Fibroblast of skin of right biceps (primary cell): ENCODE data around the gene FBXO33.

Experiments
- DNase-seq: peaks from one replicate; pipeline ENCODE4 v3.0.0-alpha.2; 2013

Gene FBXO33

GRCh38 chr14:39430762-39431415 lies 1.3 kb downstream of the FBXO33 start:
- peak; percentile 22 for DNase-seq

GRCh38 chr14:39428118-39428517 lies 4.1 kb downstream of the FBXO33 start:
- no peak for DNase-seq

- DNase-seq = peak; percentile 68
Observed at GRCh38 chr14:39426605-39427004, 5.6 kb downstream of the FBXO33 start.

GRCh38 chr14:39425947-39426346 lies 6.3 kb downstream of the FBXO33 start:
- DNase-seq = no peak

GRCh38 chr14:39423793-39424192 lies 8.4 kb downstream of the FBXO33 start:
- DNase-seq = no peak

- DNase-seq = no peak
Observed at GRCh38 chr14:39422243-39422642, 10.0 kb downstream of the FBXO33 start.

GRCh38 chr14:39419272-39419671 lies 13.0 kb downstream of the FBXO33 start:
- DNase-seq = no peak

- DNase-seq = no peak
Observed at GRCh38 chr14:39417014-39417413, 15.2 kb downstream of the FBXO33 start.

- DNase-seq = no peak
Observed at GRCh38 chr14:39416072-39416471, 16.2 kb downstream of the FBXO33 start.

GRCh38 chr14:39406560-39406959 lies 25.7 kb downstream of the FBXO33 start:
- no peak for DNase-seq

GRCh38 chr14:39398382-39398781 lies 33.9 kb downstream of the FBXO33 start:
- no peak for DNase-seq

GRCh38 chr14:39396448-39396847 lies 35.8 kb downstream of the FBXO33 start:
- DNase-seq = peak; percentile 15

GRCh38 chr14:39395555-39396254 lies 36.5 kb downstream of the FBXO33 start:
- DNase-seq = peak; percentile 10

- no peak for DNase-seq
Observed at GRCh38 chr14:39393289-39393688, 38.9 kb downstream of the FBXO33 start.

GRCh38 chr14:39384177-39384576 lies 48.1 kb downstream of the FBXO33 start:
- DNase-seq = no peak

GRCh38 chr14:39383741-39384140 lies 48.5 kb downstream of the FBXO33 start:
- no peak for DNase-seq

- no peak for DNase-seq
Observed at GRCh38 chr14:39383026-39383660, 49.1 kb downstream of the FBXO33 start.

- DNase-seq = no peak
Observed at GRCh38 chr14:39382463-39382862, 49.8 kb downstream of the FBXO33 start.

GRCh38 chr14:39381366-39381765 lies 50.9 kb downstream of the FBXO33 start:
- no peak for DNase-seq

GRCh38 chr14:39376667-39377403 lies 55.4 kb downstream of the FBXO33 start:
- DNase-seq = peak; percentile 25

- DNase-seq = peak; percentile 82
Observed at GRCh38 chr14:39374851-39375250, 57.4 kb downstream of the FBXO33 start.

GRCh38 chr14:39372656-39373055 lies 59.6 kb downstream of the FBXO33 start:
- peak; percentile 47 for DNase-seq

GRCh38 chr14:39370415-39370814 lies 61.8 kb downstream of the FBXO33 start:
- no peak for DNase-seq
